Heart right ventricle (tissue), 16 donors: ENCODE measurements around the gene ARMH1. TPM values are rescaled to one million over a fixed set of nuclear protein-coding genes. Genes with fewer than 3 reads are reported as not detected.

Experiments
- ATAC-seq, 8 donors: fragments of 200-7000 bp; cut with Tn5 transposase; one replicate each; pipeline ENCODE4 v1.9.1; 2020; ENCODE audit warnings: mild to moderate bottlenecking in 8 of 8, moderate library complexity in 8 of 8, moderate number of reproducible peaks in 1 of 8
- DNase-seq, 2 donors: peaks; one replicate each; pipeline ENCODE4 v3.0.0-alpha.2; 2020
- H3K27ac ChIP-seq, 10 donors: fragments of 200-600 bp; sonication (generic) in 2 of 10; one replicate each; pipeline versions ENCODE4 v1.5.0 to v1.8.0; 2020 to 2022; ENCODE audit warnings: mild to moderate bottlenecking in 3 of 10
- H3K27me3 ChIP-seq, 7 donors: fragments of 200-600 bp; one replicate each; pipeline ENCODE4 v1.8.0; 2021 to 2022; ENCODE audit warnings: mild to moderate bottlenecking in 2 of 7
- H3K36me3 ChIP-seq, 9 donors: fragments of 200-600 bp; sonication (generic) in 1 of 9; one replicate each; pipeline versions ENCODE4 v1.5.0 to v1.8.0; 2020 to 2022; ENCODE audit warnings: mild to moderate bottlenecking in 2 of 9
- H3K4me1 ChIP-seq, 9 donors: fragments of 200-600 bp; sonication (generic) in 1 of 9; one replicate each; pipeline versions ENCODE4 v1.5.0 to v1.8.0; 2020 to 2022; ENCODE audit warnings: mild to moderate bottlenecking in 4 of 9
- H3K4me3 ChIP-seq, 10 donors: fragments of 200-600 bp; sonication (generic) in 2 of 10; one replicate each; pipeline versions ENCODE4 v1.5.0 to v1.8.0; 2020 to 2022; ENCODE audit warnings: mild to moderate bottlenecking in 7 of 10, moderate library complexity in 2 of 10
- H3K9me3 ChIP-seq, 11 donors: fragments of 200-600 bp in 10 of 11; sonication (generic) in 2 of 11; one replicate each; pipeline versions ENCODE4 v1.5.0 to v1.8.0; 2013 to 2022; ENCODE audit warnings: mild to moderate bottlenecking in 2 of 11, control low read depth in 1 of 11, moderate library complexity in 1 of 11
- CTCF ChIP-seq, 9 donors: fragments of 200-600 bp; sonication (generic) in 2 of 9; IDR thresholded peaks; one replicate each; pipeline versions ENCODE4 v1.5.0 to v1.8.0; 2021 to 2022; ENCODE audit warnings: antibody characterized with exemption in 9 of 9, mild to moderate bottlenecking in 5 of 9, moderate library complexity in 1 of 9
- WGBS, 2 donors: extraction: QIAGEN DNeasy Blood & Tissue Kit; methylation state at CpG; one replicate each; pipeline ENCODE4 v1.1.7; 2013; ENCODE audit warnings: inconsistent platforms in 1 of 2; 5-methylcytosine and 5-hydroxymethylcytosine counted together
- intact Hi-C, 10 donors: fragments of 100-400 bp; cut with DNase I; formaldehyde crosslinking; loops; one replicate each; pipeline versions ENCODE4 v1.11.1 to v1.14.2; 2022
- polyA plus RNA-seq, 2 donors: library from polyadenylated mRNA; stranded (reverse); fragments of 200-250 nt; gene quantifications; one replicate each; pipeline ENCODE4 v1.2.3, GENCODE V29; 2013
- total RNA-seq, 10 donors: library from RNA; stranded (reverse); fragmentation: NEBNext Ultra II Directional in 3 of 10; extraction: Animal tissue kit (Norgen Biotek cat#: 25700) in 3 of 10; gene quantifications; one replicate each; pipeline versions ENCODE4 v1.2.1 to v1.2.4, GENCODE V29; 2021 to 2023
- donor health status: Arrhythmogenic right ventricular cardiomyopathy.
- donor health status: ischemic (EF 13 %, LVEDD 7.1; RV severe dilation, severe dysfunction).
- donor health status: healthy with polysubstance abuse.
- donor health status: DM: no; HTN: yes; CAD: no.
- donor health status: DM: no; HTN: no; CAD: no.
- donor health status: ischemic (EF 25% LVEDD 6.9; RV normal size, moderate dysfunction).
- donor health status: ischemic (EF 25% LVEDD 5.7; RV mildly dilated, moderate dysfunction).
- donor health status: healthy.
- donor health status: DM: yes; HTN: yes; CAD: no.
- donor health status: Ischemic cardiomyopathy.
- donor health status: ischemic (EF 35%, LVEDD 5.7; RV mildly dilated, moderate dysfunction).
- donor health status: nonischemic (EF 11% LVEDD 7.7; RV severe dilation, severe dysfunction).
- donor health status: DM: yes; HTN: yes; CAD: no.
- donor health status: PGD.
- donor health status: ischemic (EF 29% LVEDD 5.4; RV normal size, mild dysfunction).
- donor health status: nonischemic (EF 23%, LVEDD 6.1; RV moderate dilation, normal function).

The ARMH1 gene
- total and polyA plus RNA-seq, 12 donors, result 0.62 to 3.3 (median 1.1) TPM; not detected in 5

GRCh38 chr1:44650159-44650831 is 24.2 kb upstream of the ARMH1 start:
- WGBS, 2 donors, result 74 to 79% methylated on average over 23 of the region's 23 CpGs
- Histone ChIP-seq H3K4me3 (no peak overlapping the region), H3K27ac (peak overlapping the region in 8 of 10 donors; percentile 5 to 65 (median 32)), H3K4me1 (peaks cover 0 to 17% (median 3%) of the 10 kb centered on the region in 9 donors), H3K36me3 (peaks cover 0 to 94% (median 35%) of the 10 kb centered on the region in 9 donors), H3K27me3 (no peaks in the 10 kb centered on the region), H3K9me3 (no peaks in the 10 kb centered on the region)
- ATAC-seq, result peak; percentile 57 to 92 (median 78)
- intact Hi-C loops, result loop anchor here in 6 of 10 donors (5.0 to 10.0 kb wide), 4 partner anchors 75 to 435 kb away; partner anchors contain the start of gene DMAP1 (in 3 of the 6)
- DNase-seq, result peak; percentile 53 to 59
- no peak for TF ChIP-seq CTCF (IDR thresholded peaks at IDR 0.05)

- intact Hi-C loops, result loop anchor here in 6 of 10 donors (5.0 to 10.0 kb wide), 4 partner anchors 76 to 436 kb away; partner anchors contain the start of gene DMAP1 (in 3 of the 6)
- no peak for TF ChIP-seq CTCF (IDR thresholded peaks at IDR 0.05)
- Histone ChIP-seq H3K27me3 (no peaks in the 10 kb centered on the region), H3K4me3 (no peak overlapping the region), H3K4me1 (peaks cover 0 to 10% (median 0%) of the 10 kb centered on the region in 9 donors), H3K27ac (peak overlapping the region in 3 of 10 donors; percentile 53 to 65 (median 61)), H3K9me3 (no peaks in the 10 kb centered on the region), H3K36me3 (peaks cover 0 to 89% (median 28%) of the 10 kb centered on the region in 9 donors)
- no peak for DNase-seq
- no peak for ATAC-seq
- WGBS, 2 donors, result 90 to 91% methylated on average over 8 of the region's 8 CpGs
Observed at GRCh38 chr1:44651069-44651468, 23.4 kb upstream of the ARMH1 start.

- peaks cover 0 to 80% (median 26%) of the 10 kb centered on the region in 9 donors for H3K36me3 ChIP-seq
- TF ChIP-seq CTCF (IDR thresholded peaks at IDR 0.05), result peak; percentile 84 to 97 (median 95)
- intact Hi-C loops, result loop anchor here in 8 of 10 donors (1.0 to 10.0 kb wide), 6 partner anchors 43 to 438 kb away; partner anchors contain the start of gene DMAP1 (in 3 of the 8)
Observed at GRCh38 chr1:44652445-44653106, 21.9 kb upstream of the ARMH1 start.

More at GRCh38 chr1:44652445-44653106, 21.9 kb upstream of the ARMH1 start:
- WGBS, 2 donors, result 60 to 66% methylated on average over 7 of the region's 7 CpGs
- Histone ChIP-seq H3K9me3 (no peaks in the 10 kb centered on the region), H3K27ac (no peak overlapping the region), H3K4me1 (peaks cover 0 to 10% (median 0%) of the 10 kb centered on the region in 9 donors), H3K4me3 (no peak overlapping the region), H3K27me3 (no peaks in the 10 kb centered on the region)
- ATAC-seq (peak; percentile 66 to 88 (median 78)), DNase-seq (peak; percentile 64 to 82)
